GM12874 (cell line): ENCODE measurements around the gene PDLIM1.

Experiments used
- CTCF ChIP-seq: IDR thresholded peaks from 2 replicates; pipeline ENCODE4 v1.5.1; 2011; ENCODE audit warnings: low read depth, mild to moderate bottlenecking, control low read depth, low read length, moderate library complexity; ENCODE audit not compliant: insufficient read depth

Gene PDLIM1

DNA sequence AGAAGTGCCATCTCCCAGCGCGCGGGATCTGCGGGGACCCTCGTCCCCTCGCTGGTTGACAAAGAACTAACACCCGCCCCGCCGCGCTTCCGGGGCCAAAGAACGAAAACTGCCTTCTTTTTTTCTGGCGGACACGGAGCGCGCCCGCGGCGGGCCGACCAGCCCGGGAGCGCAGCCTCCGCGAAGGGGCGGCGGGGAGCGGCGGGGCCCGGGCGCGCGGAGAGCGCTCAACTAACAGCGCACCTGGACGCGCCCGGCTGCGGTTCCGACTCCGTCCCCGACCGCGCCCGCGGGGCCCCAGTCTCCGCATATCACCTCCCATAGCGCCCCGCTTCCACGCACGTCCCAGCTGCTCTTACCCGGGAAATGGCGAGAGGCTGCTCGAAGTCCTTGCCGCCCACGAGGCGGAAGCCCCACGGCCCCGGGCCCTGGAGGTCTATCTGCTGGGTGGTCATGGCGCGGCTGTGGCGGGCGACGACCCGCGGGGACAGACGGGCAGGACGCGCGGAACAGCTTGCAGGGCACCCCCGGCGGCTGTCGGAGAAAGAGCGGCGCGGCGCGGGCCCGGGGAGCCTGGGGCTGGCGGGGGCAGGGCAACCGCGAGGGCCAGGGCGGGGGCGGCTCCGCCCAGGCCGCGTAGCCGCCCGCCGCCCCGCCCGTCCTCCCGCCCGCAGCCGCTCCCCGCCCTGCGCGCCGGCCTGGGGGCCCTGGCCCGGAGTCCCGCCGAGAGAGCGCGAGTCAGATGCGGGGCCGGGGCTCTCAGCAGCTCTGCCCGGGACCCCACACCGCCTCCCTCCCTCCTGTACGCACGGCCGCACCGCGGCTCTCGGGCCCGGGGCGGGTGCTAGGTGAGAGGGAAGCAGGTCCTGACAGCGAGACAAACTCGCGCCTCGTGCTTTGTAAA, at the start of gene PDLIM1:
PDLIM1 (minus strand) TSS at position 543 of the 904 bp plus-strand sequence; CDS start at position 455, 88 bp downstream.
- 0 out of 2 replicates have a peak, but pooled peaks have one; percentile 18 for TF ChIP-seq CTCF

DNA sequence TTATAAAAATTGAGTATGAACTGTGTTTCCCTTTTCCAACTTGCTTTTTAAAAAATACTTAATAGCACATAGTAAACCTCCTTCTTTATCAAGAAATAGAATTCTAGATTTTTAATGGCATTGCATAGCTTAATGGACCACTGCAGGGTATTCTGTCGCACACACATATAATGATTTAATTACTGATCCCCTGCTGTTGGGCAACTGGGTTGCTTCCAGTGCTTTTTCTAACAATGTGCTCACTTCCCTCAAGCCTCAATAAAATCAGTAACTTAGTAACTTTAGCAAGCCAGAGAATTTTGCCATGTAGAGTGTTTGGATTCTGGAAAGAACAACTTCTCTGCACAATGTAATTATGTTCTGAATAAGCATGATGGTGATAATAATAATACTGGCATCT, 49.1 kb upstream of the PDLIM1 start:
- TF ChIP-seq CTCF, result no peak

DNA sequence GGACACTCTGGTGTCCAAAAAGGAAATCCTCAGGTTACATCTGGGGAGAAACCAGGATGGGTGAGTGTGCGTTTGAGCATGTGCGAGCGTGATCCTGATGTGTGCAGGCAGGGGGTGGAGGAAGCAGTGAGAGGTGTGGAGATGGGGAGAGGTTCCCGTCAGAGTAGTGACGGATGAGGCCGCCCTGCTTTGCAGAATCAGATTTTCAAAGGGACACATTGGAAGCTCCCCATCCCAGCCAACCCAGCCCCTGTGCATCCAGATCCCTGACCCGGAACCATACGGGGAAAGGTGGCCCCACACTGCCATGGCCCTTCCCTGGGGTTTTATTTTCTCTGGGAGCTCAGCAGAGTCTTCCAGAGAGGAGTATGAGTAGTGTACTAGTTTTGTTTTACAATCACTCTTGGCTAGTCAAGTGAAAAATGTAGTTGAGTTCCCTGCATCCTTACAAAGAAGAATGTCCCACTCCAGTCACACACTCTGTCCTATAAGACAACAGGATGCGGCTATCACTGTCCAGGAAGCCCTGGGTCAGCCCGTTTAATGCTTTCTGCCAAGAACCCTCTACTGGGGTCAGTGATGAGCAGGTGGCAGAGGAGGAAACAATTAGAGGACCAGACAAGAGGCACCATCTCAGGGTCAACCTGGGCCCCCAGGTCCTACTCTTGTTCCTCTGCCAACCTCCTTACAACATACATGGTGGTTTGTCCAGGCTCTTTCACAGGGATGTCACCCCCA, 46.8 kb upstream of the PDLIM1 start:
- TF ChIP-seq CTCF, result no peak

DNA sequence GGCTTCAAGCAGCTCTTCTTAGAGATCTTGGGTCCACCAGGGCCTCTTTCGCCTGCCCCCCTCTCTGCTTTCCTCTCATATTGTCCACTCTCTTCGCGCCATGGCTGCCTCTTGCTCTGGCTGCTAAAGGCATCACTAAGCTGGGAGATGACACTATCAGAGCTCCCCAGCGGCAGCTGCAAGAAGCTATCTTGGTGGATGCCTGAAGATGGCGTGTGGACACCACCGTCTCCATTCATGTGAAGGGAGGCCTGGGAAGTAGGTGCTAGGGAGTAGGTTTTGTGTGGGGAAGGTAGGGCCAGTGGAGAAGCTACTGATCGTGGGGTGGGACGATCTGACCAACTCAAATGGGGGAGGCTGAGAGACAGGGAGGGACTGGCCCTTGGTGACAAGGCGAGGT, 45.9 kb upstream of the PDLIM1 start:
- TF ChIP-seq CTCF, result no peak

DNA sequence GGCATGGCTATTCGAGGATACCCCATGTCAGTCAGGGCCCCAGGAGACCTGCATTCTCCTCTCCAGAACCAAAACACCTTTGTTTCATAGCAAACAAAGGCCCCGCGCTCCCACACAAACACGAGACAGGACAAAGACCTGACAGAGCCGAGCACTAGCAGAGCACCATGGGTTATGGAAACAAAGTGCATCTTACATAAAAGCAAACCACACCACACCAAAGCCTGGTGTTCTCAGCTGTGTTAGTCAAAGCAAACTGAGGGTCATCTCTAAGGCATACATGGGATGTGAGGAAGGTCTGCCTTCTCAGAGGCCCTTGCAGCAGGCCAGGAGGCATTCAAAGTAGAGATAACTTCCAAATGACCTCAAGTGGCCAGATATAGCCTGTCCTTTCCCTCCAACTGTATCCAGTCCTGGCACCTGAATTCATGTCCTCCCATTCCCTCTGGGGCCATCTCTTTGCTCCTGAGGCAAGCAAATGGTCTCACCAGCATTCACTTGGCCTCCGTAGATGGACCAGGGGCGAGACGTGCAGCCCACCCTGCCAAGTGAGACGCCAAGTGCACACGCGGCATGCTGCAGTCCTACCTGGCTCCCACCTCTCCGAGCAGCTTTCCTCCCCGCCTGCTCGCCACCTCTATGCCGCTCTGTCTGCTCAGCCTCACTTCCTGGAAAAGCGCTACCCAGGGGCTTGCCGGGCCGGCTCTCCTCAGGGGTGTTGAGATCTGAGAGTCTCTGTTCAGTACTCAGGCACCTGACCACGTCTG, 45.3 kb upstream of the PDLIM1 start:
- TF ChIP-seq CTCF, result no peak

DNA sequence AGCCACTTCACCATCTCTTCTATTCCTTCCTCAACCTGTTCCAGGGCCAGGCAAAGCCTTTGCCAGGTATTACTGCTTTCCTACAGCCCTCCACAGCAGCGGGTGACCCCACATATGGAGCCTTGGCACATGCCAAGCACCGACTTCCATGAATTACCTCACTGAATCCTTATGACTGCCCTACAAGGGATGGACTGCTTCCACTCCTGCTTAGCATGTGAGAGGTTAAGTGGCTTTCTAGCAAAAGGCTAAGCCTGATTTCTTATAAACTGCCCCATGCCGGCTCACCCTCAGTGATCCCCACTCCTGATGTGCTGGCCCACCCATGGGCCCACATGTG, 44.0 kb upstream of the PDLIM1 start:
- no peak for TF ChIP-seq CTCF

GRCh38 chr10:95333997-95334804, 43.4 kb upstream of the PDLIM1 start:
- TF ChIP-seq CTCF, result no peak
